CD4-positive, alpha-beta T cell treated with Interleukin-21 for 1 hour (primary cell): ENCODE data around the gene MBD4.

Experiments
- DNase-seq: peaks from one replicate; pipeline ENCODE4 v3.0.0-alpha.2; 2020

MBD4 gene

GRCh38 chr3:129462361-129462968 is 22.7 kb upstream of the MBD4 start:
- DNase-seq = no peak

DNA sequence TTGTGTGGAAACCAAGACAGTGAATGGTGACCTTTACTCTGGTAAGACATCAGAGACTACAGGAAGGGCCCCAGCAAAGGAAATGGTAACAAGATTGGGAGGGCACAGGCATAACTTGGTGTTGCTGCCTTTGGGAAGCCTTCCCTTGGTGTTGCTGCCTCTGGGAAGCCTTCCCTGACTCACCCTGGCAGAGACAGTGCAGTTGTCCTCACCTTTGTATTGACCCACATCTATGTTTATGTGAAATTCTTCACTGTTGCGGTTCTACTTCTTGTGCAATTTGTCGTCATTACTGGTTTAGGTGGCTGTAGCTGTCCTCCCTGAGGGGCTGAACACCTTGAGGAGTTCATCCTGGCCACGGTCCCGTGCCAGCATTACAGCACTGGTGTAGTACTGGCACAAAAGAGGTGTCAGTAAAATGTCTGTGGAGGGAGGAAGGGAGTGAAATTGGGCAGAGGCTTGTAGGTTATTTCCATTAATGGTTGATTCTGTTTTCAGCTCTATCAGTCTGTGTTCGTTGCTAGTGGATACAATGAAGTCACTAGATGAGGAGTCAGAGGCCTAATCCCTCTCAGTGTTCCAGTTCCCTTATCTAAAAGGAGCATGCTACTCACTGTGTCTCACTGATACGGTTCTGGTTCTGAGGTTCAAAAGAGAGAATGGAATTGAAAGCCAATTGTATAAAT is 21.9 kb upstream of the MBD4 start:
- DNase-seq = no peak

GRCh38 chr3:129461022-129461421 is 21.3 kb upstream of the MBD4 start:
- no peak for DNase-seq

GRCh38 chr3:129460572-129460971 is 20.8 kb upstream of the MBD4 start:
- no peak for DNase-seq

DNA sequence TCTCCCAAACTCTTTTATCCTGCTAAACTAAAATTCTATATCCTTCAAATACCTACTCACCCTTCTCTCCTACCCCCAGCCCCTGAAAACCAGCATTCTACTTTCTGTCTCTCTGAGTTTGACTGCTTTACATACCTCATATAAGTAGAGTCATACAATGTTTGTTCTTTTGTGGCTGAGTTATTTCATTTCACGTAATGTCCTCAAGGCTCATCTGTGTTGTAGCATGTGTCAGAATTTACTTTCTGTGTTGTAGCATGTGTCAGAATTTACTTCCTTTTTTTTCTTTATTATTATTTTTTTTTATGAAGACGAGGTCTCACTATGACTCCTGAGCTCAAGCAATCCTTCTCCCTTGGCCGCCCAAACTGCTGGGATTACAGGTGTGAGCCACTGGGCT is 20.4 kb upstream of the MBD4 start:
- no peak for DNase-seq

GRCh38 chr3:129453732-129454131 is 14.0 kb upstream of the MBD4 start:
- DNase-seq = no peak

GRCh38 chr3:129449279-129450115 is 9.7 kb upstream of the MBD4 start:
- no peak for DNase-seq

DNA sequence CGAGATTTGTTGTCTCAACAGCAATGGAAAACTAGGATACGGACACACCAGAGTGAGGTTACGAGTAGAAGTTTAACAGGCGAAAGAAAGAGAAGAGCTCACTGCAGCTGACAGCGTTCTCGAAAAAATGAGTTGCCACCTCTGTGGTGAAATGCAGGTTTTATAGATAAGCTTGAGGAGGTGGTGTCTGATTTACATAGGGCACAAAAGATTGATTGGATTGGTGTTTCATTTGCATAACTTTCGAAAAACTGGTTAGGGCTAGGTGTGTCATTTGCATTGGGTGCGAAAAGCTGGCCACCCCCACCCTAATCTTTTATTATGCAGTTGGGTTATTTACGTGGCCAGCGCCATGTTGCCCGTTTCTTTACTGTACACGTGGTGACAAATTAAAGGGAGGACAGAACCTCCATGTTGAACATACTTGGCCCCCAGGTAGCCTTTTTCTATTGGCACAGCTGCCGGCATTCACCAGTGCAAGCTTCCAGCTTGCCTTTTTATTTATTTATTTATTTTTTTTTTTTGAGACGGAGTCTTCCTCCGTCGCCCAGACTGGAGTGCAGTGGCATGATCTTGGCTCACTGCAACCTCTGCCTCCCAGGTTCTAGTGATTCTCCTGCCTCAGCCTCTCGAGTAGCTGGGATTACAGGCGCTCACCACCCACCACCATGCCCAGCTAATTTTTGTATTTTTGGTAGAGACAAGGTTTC is 8.6 kb upstream of the MBD4 start:
- no peak for DNase-seq

DNA sequence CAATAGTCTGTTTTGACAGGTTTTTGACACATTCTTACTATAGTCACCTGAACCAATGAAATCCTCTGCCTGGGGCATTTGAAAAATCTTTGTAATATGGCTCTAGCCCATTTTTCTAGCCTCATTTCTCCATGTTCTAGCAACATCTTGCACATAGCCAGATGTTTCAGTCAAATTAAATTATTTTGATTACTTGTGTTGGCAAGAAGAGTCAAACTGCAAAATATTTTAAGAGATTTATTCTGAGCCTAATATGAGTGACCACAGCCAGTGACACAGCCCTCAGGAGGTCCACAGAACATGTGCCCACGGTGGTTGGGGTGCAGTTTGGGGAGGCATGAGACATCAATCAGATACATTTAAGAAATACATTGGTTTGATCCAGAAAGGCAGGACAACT is 7.2 kb upstream of the MBD4 start:
- no peak for DNase-seq

- no peak for DNase-seq
Observed at GRCh38 chr3:129445471-129445870, 5.7 kb upstream of the MBD4 start.

GRCh38 chr3:129442947-129443346 is 3.2 kb upstream of the MBD4 start:
- DNase-seq = no peak

DNA sequence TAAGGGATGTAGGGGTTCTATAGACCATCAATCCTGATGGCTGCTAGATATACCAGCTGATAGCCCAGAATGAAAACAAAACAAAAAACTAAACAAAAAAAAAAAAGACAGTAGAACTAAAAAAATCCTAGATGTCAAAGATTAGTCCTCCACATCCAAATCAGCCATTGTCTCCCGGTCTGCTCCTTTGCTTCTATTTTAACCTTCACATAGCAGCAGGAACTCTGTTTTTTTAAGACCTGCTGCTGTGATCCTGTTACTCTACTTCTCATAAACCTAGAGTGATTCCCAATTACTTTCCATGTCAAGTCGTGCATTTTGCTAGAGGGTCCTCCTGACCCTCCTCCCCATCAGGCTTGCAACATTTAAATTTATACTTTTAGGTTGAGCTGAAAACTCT is 2.7 kb upstream of the MBD4 start:
- no peak for DNase-seq

DNA sequence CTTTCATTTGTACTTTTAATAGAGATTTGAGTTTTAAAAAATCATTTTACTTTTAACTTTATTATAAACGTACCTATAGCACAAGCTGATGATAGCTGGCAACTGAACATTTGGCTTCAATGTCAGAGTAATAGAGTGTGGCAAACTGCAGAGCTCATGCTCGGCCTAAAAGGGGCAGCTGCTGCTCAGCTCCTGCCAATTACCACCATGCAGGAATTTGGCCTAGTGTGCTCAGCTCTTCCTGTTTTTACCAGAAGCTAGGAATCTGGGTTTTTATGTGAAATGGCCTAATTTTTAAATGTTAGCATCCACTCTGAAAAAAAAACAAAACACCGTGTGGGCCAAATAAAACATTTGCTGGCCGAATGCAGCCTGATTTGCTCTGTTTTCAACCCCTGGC is 2.0 kb upstream of the MBD4 start:
- DNase-seq = no peak

GRCh38 chr3:129441215-129441614 is 1.5 kb upstream of the MBD4 start:
- peak; percentile 37 for DNase-seq

DNA sequence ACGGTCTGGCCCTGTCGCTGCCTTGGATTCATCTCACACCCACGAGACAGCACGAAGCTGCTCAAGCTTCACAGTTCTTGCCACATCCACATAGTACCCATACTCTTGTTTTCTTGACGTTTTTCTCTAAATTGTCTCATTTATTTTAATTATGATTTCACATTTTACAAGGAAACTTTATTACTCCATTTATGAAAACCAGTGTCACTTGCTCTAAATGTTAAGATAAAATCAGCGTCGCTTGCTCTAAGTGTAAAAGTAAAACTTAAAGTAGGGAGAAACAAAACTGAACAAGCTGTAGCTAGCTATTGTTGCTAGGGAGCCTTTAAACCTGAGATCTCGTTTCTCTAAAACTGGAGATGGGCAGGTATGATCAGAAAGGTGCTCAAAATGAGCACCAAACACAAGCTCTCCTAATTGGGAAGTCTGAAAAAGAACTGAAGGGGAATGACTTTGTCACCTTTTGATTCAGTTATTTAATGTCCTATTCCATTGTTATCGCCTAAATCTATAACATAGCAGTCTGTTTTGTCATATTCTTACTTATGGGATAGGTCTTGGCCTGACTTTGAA is 956 bp upstream of the MBD4 start:
- peak; percentile 30 for DNase-seq

GRCh38 chr3:129439226-129439816 is 427 bp downstream of the MBD4 start:
- peak; percentile 38 for DNase-seq

- no peak for DNase-seq
Observed at GRCh38 chr3:129435367-129435766, 4.4 kb downstream of the MBD4 start.

GRCh38 chr3:129434140-129434539 is 5.6 kb downstream of the MBD4 start:
- no peak for DNase-seq

DNA sequence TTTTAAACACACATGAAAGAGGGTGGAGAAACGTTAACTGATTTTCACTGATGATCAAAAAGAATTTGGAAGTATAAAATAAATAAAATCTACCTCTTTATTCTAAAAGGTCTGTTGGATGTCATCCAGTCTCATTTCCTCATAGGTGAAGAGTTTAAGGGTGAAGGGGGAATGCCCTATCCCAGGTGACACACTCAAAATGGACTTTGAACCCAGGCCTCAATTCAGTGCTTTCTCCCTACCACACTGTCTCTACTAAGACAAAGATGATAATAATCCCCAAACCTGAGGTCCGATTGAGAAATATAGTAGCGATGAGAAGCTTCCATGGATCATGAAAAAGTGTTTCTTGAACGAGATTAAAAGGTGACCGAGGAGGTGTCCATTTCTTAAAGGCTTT is 6.2 kb downstream of the MBD4 start:
- no peak for DNase-seq

- no peak for DNase-seq
Observed at GRCh38 chr3:129432671-129433070, 7.1 kb downstream of the MBD4 start.

DNA sequence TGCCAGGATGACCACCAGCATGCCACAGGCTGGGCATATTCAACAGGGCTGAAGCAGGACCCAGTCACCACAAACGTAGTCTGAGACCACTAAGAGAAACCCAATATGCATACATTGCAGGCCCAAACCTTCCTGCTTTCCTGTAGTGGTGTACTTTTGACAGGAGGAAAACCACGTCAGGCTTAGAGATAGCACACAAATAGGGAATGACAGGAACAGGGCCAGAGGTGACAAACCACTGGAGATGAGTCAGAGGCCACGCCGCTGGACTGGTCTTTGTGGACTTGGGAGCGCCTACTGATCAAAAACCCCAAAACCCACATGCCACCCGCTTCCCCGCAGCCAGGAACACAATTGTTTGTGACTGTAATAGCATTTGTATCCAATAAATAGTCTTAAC is 7.7 kb downstream of the MBD4 start:
- no peak for DNase-seq

GRCh38 chr3:129429602-129430001 is 10.1 kb downstream of the MBD4 start:
- DNase-seq = no peak

GRCh38 chr3:129429080-129429451 is 10.7 kb downstream of the MBD4 start:
- DNase-seq = no peak
